Stimulated activated CD8-positive, alpha-beta memory T cell treated with anti-CD3 and anti-CD28 coated beads, Interleukin-15, amount 100 ng/mL, for 1 hour (primary cell): ENCODE measurements around the gene FAAP100.

Source experiments
- DNase-seq: peaks from one replicate; pipeline ENCODE4 v3.0.0-alpha.2; 2020; ENCODE audit warnings: low read depth

Gene FAAP100

GRCh38 chr17:81553616-81554181 is 1.5 kb upstream of the FAAP100 start:
- no peak for DNase-seq

DNA sequence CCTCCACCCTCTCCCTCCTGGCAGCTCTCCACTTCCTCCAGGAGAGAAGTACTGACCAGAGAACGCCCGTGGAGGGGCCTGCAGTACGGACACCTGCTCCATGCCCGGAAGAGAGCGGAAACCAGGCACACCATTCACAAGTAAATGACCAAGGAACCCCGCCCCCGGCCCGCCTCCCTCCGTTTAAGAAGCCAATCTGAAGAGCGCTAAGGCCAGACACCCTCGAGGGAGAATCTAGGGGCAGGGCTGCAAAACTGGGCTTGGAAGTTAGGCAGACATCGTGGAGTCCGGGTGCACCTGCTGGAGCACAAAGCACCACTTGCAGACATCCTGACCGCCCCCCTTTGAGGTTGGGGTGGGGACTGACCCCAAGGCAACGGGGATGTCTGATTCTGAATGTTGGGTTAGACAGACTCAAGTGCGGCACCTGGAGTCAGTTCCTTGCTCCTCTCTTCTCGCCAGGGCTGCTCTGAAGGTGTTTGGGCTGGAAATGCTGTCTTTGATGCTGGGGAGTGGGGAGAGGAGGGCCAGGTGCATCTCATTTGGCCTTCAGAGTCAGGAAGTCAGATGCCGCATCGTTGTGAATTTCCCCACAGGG is 964 bp upstream of the FAAP100 start:
- DNase-seq, result peak; percentile 47

DNA sequence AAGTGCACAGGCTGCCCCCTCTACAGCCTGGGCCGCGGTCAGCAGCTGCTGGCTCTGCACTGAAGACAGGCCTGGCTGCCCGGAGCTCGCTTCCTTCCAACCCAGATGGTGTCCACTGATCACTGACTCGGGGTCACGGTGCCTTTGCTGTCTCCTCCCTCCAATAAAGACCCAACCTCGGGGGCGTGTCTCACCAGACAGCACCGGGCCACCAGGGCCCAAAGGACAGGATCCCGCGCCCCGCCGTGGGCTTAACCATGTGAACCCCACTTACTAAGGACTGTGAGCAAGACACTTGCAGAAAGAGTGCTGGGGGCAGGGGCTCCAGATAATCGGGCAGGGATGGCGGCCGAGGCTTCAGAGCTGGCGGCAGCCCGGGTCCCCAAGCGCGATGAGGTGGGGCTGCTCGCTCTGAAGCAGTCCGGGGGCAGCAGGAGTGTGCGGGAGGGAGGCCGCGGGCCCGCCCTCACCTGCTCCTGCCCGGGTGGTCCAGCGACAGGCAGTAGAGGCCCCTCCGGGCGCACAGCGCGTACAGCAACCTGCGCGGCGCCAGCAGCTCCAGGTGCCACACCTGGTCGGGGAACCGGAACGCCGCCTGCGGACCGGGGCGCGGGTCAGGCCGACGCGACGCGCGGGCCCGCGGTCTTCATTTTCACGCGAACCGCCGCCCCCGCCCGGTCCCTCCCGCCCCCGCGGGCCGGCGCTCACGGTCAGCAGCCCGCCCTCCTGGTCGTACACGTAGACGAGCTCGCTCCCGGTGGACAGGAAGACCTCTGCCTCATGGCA is 502 bp downstream of the FAAP100 start:
- DNase-seq, result no peak

DNA sequence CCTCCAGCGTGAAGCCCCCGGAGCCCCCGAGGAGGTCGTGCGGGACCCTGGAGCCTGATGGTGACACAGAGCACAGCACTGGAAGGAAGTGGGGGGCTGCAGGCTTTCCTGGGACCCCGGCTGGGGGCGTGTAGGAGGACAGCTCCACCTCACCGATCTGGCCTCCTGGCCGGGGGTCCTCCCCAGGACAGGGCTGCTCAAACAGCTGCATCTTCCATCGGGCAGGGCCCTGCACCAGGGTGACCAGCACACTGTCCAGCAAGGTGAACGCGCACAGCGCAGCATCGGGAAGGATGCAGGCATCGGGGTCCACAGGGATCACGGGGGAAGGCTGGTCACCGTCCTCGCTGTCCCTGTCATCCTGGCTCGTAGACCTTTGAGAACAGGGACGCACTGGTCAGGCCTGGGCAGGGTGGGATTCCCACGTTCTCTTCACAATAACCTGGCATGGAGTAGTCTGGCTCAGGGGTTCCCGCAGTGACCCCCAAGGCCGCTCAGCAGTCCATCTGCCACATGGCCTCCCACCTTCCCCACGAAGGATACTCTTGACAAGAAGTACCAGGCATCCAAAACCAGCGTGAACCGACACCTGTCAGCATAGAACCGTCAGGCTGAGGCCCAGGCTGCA is 1.2 kb downstream of the FAAP100 start:
- no peak for DNase-seq

DNA sequence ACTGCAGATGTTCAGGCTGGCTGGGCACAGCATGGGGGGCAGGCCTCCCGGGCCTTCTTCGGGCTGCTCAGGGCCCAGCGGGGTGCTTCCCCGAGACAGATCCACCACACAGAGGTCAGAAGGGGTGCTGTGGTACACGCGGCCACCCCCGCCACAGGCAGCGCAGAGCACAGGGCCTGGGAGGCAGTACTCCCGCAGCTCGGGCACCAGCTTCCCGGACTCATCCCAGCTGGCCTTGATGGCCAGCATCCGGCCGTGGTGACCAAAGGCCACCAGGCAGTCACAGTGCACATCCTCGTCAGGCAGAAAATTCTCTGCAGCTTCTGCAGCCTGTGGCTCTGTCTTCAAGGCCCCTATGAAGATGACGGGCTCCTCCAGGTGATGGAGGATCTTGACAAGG is 1.9 kb downstream of the FAAP100 start:
- no peak for DNase-seq

- no peak for DNase-seq
Measured at GRCh38 chr17:81549826-81550225, 2.3 kb downstream of the FAAP100 start.

GRCh38 chr17:81549031-81549557 is 3.1 kb downstream of the FAAP100 start:
- no peak for DNase-seq

GRCh38 chr17:81547614-81547982 is 4.6 kb downstream of the FAAP100 start:
- no peak for DNase-seq

GRCh38 chr17:81546906-81547613 is 5.1 kb downstream of the FAAP100 start:
- DNase-seq, result no peak

- DNase-seq, result no peak
Measured at GRCh38 chr17:81545160-81545949, 6.8 kb downstream of the FAAP100 start.

DNA sequence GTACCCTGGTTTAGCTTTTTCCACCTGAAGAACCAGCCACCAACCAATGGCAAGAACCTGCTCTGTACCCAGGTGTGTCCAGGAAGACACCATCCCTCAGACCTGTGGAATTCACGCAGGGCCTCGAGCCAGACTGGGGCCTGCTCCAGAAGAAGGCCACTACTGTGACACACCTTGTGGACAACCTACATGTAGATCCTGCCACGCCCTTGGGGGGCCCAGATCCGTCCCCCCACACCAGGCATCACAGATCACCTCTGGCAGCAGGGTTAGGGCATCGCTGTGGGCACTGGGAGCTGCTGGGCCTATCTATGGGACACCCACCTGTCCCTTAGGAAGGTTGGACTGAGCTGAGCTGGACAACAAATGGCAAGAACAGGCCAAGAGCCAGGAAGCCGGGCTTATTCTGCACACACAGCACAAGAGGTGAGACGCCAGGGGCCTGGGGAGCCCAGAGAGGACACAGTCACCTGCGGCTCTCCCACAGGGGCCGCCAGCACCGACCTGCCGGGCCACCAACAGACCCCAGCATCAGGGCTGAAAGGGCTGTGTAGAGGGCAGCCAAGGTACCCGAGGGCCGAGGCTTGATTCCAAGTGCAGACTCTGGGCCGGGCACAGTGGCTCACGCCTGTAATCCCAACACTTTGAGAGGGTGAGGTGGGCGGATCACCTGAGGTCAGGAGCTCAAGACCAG is 7.7 kb downstream of the FAAP100 start:
- DNase-seq, result no peak

GRCh38 chr17:81543756-81544155 is 8.4 kb downstream of the FAAP100 start:
- no peak for DNase-seq

GRCh38 chr17:81543339-81543675 is 8.8 kb downstream of the FAAP100 start:
- no peak for DNase-seq

DNA sequence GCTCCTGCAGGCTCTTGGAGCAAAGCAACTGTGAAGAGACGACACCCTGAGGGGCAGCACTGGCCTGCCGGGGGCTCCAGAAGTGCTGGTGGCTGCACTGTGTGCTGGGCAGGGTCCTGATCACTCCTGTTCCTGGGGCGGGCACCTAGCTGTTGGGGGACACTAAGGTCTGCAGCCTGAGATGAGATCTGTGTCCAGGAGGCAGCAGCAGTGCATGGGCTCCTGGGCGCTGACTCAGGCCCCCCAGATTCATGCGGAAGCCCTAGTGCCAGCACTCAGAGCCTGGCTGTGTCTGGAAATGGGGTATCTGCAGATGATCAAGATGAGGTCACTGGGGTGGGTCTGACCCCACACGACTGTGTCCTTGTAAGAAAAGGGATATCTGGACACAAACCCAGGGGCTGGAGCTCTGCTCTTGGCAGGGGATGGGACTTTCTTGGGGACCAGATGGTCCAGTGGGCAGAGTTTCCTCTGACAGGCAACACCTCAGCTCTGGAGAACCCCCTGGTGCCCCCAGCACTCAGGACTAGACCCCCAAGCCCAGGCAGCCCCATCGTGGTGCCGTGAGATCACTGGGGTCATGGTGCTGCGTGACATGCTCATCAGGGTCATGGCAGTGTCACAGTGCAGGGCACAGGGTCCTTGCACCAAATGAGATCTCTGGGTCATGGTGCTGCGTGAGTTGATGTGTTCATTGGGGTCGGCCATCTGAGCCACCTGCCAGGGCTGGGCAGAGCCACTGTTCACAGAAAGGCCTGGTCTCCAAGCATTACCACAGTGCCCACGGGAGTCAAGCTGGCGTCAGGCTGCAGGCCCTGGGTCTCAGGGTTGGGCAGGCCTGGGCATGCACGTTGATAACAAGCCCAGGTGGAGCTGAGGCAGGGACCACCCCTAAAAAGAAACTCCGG is 9.5 kb downstream of the FAAP100 start:
- no peak for DNase-seq

DNA sequence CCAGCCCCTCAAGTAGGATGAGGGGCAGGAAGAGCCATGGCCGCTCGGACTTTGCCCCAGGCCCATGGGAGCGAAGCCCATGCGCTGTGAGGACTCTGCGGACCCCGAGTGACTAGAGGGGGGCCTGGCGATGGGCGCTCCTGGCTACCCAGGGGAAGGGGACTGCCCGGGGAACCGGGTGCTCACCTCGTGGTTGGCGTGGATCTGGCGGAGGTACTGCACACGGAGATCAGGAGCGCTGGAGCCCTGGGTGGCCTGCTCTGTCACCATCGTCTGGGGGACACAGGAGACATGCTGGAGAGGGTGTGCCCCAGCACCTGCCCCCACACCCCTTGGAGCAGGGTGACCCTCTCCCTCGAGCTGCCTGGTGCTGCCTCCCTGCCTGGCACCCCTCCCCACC is 11.0 kb downstream of the FAAP100 start:
- DNase-seq, result no peak

DNA sequence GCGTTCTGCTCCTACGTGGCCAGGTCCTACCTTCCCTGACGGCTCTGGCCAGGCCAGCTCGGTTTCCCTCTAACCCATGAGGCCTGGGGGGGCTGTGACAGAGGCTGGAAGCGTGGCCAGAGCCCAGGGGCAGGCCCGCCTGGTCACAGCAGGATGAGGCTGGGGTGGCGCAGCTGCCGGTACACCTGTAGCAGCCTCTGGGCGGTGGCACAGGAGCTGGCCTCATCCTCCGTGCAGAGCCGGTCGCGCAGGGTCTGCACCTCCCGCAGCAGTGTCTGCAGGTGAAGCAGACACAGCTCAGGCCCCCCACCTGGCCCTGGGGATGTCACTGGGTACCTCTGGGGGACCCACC is 11.5 kb downstream of the FAAP100 start:
- DNase-seq, result no peak

DNA sequence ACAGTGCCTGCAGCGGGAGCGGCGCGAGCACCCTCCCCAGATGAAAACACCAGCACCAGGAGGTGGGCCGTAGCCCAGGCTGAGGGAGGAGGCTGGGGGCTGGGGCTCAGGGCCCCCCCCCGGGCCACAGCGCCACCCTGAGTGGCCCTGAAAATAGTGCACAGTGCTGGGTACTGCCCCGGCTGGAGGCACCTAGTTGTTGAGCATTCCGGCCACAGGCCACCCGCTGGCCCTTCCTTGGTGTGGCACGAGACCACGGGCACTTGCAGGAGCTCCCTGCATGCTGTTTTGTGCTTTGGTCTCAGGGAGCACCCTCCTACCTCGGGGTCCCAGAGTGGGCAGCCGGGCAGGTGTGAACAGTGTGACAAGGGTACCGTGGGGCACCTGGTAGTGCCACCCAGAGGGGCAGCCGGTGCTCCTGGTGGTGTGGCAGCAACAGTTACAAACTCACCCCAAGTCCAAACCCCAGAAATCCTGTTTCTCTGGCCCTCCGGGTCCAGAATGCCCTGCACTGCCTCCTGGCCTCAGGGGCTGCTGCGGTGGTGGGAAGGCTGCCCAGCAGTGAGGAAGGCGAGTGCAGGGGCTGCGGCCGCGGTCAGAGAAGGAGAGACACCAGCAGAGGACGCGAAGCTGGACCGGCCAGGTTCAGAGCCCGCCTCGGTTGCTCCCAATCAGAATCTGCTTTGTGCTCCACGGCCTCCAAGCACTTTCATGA is 12.0 kb downstream of the FAAP100 start:
- no peak for DNase-seq

DNA sequence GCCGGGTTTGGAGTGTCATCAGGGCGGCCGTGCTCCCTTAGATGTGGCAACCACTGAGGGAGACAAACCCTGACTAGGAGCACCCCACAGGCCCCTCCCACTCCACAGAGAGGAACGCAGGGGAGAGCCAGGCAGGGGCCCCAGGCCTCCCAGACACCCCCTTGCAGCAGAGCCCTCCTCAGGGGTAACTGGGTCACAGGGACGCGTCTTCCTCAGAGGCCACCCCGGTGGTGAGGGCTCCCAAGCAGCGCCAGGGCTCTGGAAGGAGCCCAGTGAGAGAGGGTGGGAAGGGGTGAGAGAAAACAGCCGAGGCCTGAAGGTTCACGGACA is 12.6 kb downstream of the FAAP100 start:
- DNase-seq, result no peak
